ENCODE measurements around the gene PCDHB8.
A peak's percentile ranks its signal among the peaks of the same experiment; 100 is the strongest.
"Not testable (repeated sequence)": the region's sequence is repeated elsewhere in the genome, so short reads cannot be mapped to it uniquely, and the experiment has no call there.

The PCDHB8 gene

GRCh38 chr5:141182248-141182647 lies 4.7 kb downstream of the PCDHB8 start, which contains the start of gene PCDHB16:
Gene PCDHB16 (plus strand): TSS chr5:141182387. CDS start chr5:141182560, 173 bp downstream.
- peak; percentile 17 for DNase-seq (ENCODE audit: low read depth)
- H3K4me3 ChIP-seq (ENCODE audit: control insufficient read depth, low read depth, low read length) = no peak within 1 kb of the TSS
- TF ChIP-seq, protein P1, sequence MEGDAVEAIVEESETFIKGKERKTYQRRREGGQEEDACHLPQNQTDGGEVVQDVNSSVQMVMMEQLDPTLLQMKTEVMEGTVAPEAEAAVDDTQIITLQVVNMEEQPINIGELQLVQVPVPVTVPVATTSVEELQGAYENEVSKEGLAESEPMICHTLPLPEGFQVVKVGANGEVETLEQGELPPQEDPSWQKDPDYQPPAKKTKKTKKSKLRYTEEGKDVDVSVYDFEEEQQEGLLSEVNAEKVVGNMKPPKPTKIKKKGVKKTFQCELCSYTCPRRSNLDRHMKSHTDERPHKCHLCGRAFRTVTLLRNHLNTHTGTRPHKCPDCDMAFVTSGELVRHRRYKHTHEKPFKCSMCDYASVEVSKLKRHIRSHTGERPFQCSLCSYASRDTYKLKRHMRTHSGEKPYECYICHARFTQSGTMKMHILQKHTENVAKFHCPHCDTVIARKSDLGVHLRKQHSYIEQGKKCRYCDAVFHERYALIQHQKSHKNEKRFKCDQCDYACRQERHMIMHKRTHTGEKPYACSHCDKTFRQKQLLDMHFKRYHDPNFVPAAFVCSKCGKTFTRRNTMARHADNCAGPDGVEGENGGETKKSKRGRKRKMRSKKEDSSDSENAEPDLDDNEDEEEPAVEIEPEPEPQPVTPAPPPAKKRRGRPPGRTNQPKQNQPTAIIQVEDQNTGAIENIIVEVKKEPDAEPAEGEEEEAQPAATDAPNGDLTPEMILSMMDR (conservative IDR thresholded peaks at IDR 0.05; ENCODE audit: control insufficient read depth, insufficient read depth, low read depth, low read length) = no peak

GRCh38 chr5:141184117-141184855 lies 6.7 kb downstream of the PCDHB8 start:
- not testable (repeated sequence) for H3K4me3 ChIP-seq (ENCODE audit: control insufficient read depth, low read depth, low read length); DNase-seq (ENCODE audit: low read depth)

DNA sequence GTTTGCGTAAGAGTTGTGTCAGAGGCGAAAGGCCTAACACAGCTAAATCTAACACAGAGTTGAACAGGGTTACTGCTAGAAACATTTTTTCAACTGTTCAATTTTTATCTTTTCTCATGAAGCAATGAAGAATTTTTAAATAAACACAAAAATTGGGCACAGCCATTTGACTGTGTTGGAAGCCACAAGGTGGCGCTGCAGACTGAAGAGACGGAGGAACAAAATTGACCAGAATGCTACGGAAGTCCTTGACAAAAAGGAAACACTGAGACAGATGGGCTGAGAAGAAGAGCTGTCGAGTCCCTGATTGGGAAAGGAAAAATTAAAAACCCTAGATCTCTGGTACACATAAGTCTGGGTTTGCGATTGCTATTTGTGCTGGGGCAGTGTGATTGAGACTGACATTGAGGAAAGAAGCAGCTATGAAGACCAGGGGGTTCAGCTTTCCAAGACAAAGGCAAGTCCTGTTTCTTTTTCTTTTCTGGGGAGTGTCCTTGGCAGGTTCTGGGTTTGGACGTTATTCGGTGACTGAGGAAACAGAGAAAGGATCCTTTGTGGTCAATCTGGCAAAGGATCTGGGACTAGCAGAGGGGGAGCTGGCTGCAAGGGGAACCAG lies 9.4 kb downstream of the PCDHB8 start, which contains the start of gene PCDHB9:
PCDHB9 (plus strand) TSS at position 265 of the 616 bp plus-strand sequence; CDS start at position 423, 158 bp downstream.
- TF ChIP-seq, protein P1 (conservative IDR thresholded peaks at IDR 0.05; ENCODE audit: control insufficient read depth, insufficient read depth, low read depth, low read length) = peak; percentile 31
- DNase-seq (ENCODE audit: low read depth) = peak; percentile 16

GRCh38 chr5:141188682-141189081 lies 11.1 kb downstream of the PCDHB8 start:
- not testable (repeated sequence) for DNase-seq (ENCODE audit: low read depth); H3K4me3 ChIP-seq (ENCODE audit: control insufficient read depth, low read depth, low read length)

More for the DNA sequence above, 9.4 kb downstream of the PCDHB8 start, which contains the start of gene PCDHB9:
- H3K4me3 ChIP-seq (ENCODE audit: control insufficient read depth, low read depth, low read length) = no peak within 1 kb of the TSS

GRCh38 chr5:141189131-141189530 lies 11.5 kb downstream of the PCDHB8 start:
- DNase-seq (ENCODE audit: low read depth); H3K4me3 ChIP-seq (ENCODE audit: control insufficient read depth, low read depth, low read length): not testable (repeated sequence)

DNA sequence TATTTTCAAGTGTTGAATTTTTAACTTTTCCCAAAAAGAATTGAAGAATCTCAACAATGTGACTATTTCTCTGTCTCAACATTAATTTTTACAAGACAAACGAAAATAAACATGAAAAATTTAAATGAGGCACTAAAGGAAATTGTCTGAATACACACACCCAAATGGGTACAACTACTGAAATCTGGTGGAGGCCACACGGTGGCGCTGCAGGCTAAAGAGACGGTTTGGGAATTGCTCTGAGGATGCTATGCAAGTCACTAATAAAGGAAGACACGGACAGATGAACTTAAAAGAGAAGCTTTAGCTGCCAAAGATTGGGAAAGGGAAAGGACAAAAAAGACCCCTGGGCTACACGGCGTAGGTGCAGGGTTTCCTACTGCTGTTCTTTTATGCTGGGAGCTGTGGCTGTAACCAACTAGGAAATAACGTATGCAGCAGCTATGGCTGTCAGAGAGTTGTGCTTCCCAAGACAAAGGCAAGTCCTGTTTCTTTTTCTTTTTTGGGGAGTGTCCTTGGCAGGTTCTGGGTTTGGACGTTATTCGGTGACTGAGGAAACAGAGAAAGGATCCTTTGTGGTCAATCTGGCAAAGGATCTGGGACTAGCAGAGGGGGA lies 14.6 kb downstream of the PCDHB8 start, which contains the start of gene PCDHB10:
PCDHB10 (plus strand) TSS at position 244 of the 616 bp plus-strand sequence; CDS start at position 444, 200 bp downstream.
- no peak within 1 kb of the TSS for H3K4me3 ChIP-seq (ENCODE audit: control insufficient read depth, low read depth, low read length)
- TF ChIP-seq, protein P1 (conservative IDR thresholded peaks at IDR 0.05; ENCODE audit: control insufficient read depth, insufficient read depth, low read depth, low read length) = peak; percentile 35
- DNase-seq (ENCODE audit: low read depth) = peak; percentile 8

DNA sequence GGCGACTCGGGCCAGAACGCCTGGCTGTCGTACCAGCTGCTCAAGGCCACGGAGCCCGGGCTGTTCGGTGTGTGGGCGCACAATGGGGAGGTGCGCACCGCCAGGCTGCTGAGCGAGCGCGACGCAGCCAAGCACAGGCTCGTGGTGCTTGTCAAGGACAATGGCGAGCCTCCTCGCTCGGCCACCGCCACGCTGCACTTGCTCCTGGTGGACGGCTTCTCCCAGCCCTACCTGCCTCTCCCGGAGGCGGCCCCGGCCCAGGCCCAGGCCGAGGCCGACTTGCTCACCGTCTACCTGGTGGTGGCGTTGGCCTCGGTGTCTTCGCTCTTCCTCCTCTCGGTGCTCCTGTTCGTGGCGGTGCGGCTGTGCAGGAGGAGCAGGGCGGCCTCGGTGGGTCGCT lies 16.7 kb downstream of the PCDHB8 start:
- DNase-seq (ENCODE audit: low read depth); H3K4me3 ChIP-seq (ENCODE audit: control insufficient read depth, low read depth, low read length): not testable (repeated sequence)

DNA sequence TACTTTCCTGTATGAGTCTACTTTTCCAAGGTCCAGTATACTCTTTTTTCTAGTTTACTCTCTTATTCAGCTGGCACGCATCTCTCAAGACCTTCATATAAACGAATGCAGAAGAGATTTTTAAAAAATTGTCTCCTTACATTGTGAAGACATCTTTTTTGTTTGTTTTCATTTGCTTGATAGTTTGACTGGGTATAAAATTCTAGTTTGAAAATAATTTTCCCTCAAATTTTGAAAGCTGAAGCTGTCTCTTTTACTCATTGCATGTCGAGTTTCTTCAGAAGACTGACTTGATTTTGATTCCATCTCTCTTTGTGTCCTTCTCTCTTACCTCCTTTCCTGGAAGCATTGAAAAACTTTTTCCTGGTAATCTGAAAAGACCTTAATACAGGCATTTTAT lies 18.8 kb downstream of the PCDHB8 start:
- TF ChIP-seq, protein P1 (conservative IDR thresholded peaks at IDR 0.05; ENCODE audit: control insufficient read depth, insufficient read depth, low read depth, low read length) = no peak
- no peak for DNase-seq (ENCODE audit: low read depth)
- no peak overlapping the region for H3K4me3 ChIP-seq (ENCODE audit: control insufficient read depth, low read depth, low read length)
